ENCODE data around the gene DDHD1. TPM values are rescaled to one million over a fixed set of nuclear protein-coding genes. Genes with fewer than 3 reads are reported as not detected.

Gene DDHD1
- total and polyA plus RNA-seq, 2 experiments from 2014 or later = 10.5 to 15.8 TPM

DNA sequence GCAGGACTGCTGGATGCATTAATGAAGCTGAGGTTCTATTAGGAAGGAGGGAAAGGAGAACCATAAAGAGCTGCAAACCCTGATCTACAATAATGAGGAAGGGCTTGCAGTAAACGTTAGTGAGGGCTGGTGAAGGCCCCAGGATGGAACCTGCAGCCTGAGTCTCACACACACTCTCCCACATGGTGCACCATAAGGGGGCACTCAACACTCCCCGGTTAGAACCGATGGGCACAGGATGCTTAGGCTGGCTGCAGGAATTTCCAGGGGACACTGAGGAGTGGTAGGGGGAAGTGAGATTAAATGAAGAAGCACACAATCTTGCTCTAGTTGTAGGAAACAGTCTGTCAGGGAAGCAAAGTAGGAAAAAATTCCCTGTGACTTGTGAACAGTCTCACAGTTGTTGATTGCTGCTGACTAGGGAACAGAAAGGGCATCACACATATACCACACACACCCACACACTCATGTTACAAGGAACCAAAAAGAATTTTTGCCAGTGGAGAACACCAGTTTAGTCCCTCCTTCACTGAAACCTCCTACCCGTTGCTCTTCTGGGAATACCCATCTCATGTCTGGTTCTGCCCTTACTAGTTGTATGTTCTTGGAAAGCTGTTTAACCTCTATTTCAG, 146.1 kb downstream of the DDHD1 start:
- H3K4me3 ChIP-seq = no peak overlapping the region
- H3K79me2 ChIP-seq (ENCODE audit: insufficient read depth) = no peaks in the 10 kb centered on the region
- no peaks in the 10 kb centered on the region for H3K9me3 ChIP-seq (ENCODE audit: low read depth)
- no peak for TF ChIP-seq EZH2phosphoT487 (IDR thresholded peaks at IDR 0.05; ENCODE audit: insufficient read depth, low read depth)
- TF ChIP-seq EZH2 (IDR thresholded peaks at IDR 0.05; ENCODE audit: insufficient read depth, poor library complexity, severe bottlenecking) = no peak
- no peaks in the 10 kb centered on the region for H3K27me3 ChIP-seq (replicated peaks; ENCODE audit: insufficient read depth)
- no peak overlapping the region for H3K9ac ChIP-seq
- H3K36me3 ChIP-seq (ENCODE audit: low read depth) = no peaks in the 10 kb centered on the region
- peaks cover 17% of the 10 kb centered on the region for H3K4me1 ChIP-seq (ENCODE audit: insufficient read depth)
- H3K9me2 ChIP-seq (ENCODE audit: insufficient read depth) = no peaks in the 10 kb centered on the region
- in situ Hi-C loops (cut with MboI) = no loop called here
- no peak overlapping the region for H2AFZ ChIP-seq
- H3F3A ChIP-seq (ENCODE audit: insufficient read depth) = peaks cover 17% of the 10 kb centered on the region
- no peak overlapping the region for H3K27ac ChIP-seq
- WGBS, 2 experiments (ENCODE audit: low coverage in 1 of 2, low lambda C conversion rate in 2 of 2, missing lambda C conversion rate in 2 of 2) = 82 to 84% methylated on average over 4 of the region's 4 CpGs
- DNase-seq = no peak
- H4K20me1 ChIP-seq (ENCODE audit: insufficient read depth) = no peaks in the 10 kb centered on the region
- no peak overlapping the region for H3K4me2 ChIP-seq (ENCODE audit: unreplicated experiment)

- DNase-seq = peak; percentile 18
- Histone ChIP-seq H3K9ac (no peak overlapping the region), H3K4me3 (no peak overlapping the region), H4K20me1 (ENCODE audit: insufficient read depth) (no peaks in the 10 kb centered on the region), H3K4me1 (ENCODE audit: insufficient read depth) (no peaks in the 10 kb centered on the region), H3K27ac (no peak overlapping the region), H2AFZ (no peak overlapping the region), H3K36me3 (ENCODE audit: low read depth) (no peaks in the 10 kb centered on the region), H3K27me3 (replicated peaks; ENCODE audit: insufficient read depth) (no peaks in the 10 kb centered on the region), H3K79me2 (ENCODE audit: insufficient read depth) (no peaks in the 10 kb centered on the region), H3K9me2 (ENCODE audit: insufficient read depth) (no peaks in the 10 kb centered on the region), H3K9me3 (ENCODE audit: low read depth) (no peaks in the 10 kb centered on the region), H3F3A (ENCODE audit: insufficient read depth) (peaks cover under 1% of the 10 kb centered on the region), H3K4me2 (ENCODE audit: unreplicated experiment) (no peak overlapping the region)
- in situ Hi-C loops (cut with MboI) = no loop called here
- TF ChIP-seq EZH2 (IDR thresholded peaks at IDR 0.05; ENCODE audit: insufficient read depth, poor library complexity, severe bottlenecking) (no peak), EZH2phosphoT487 (IDR thresholded peaks at IDR 0.05; ENCODE audit: insufficient read depth, low read depth) (no peak)
- 96% methylated on average over 5 of the region's 5 CpGs for WGBS, 2 experiments (ENCODE audit: low coverage in 1 of 2, low lambda C conversion rate in 2 of 2, missing lambda C conversion rate in 2 of 2)
Measured at GRCh38 chr14:53004976-53005375, 148.1 kb downstream of the DDHD1 start.

DNA sequence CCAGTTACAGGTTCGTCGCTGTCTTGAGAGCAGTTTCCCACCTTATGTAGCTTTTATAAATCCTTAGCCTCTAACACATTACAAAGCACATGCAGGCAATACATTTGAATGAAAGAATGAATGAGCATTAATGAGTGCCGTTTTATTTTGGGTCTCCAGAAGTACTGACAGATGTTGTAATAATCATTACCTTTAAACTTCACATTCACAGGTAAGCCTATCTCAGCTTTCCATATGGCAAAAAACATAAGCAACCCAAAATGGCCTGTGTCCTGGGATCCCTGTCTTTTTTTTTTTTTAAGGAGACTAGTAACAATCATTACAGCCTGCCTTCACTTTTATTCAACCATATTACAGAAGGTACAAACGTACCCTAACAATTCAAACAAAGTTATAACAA, 149.3 kb downstream of the DDHD1 start:
- Histone ChIP-seq H3K36me3 (ENCODE audit: low read depth) (no peaks in the 10 kb centered on the region), H3K27me3 (replicated peaks; ENCODE audit: insufficient read depth) (no peaks in the 10 kb centered on the region), H3K9me2 (ENCODE audit: insufficient read depth) (no peaks in the 10 kb centered on the region), H3K4me1 (ENCODE audit: insufficient read depth) (peaks cover 4% of the 10 kb centered on the region; the same call in 1 of the 2 replicates), H3K79me2 (ENCODE audit: insufficient read depth) (no peaks in the 10 kb centered on the region), H3K9ac (no peak overlapping the region), H4K20me1 (ENCODE audit: insufficient read depth) (no peaks in the 10 kb centered on the region), H3K4me2 (ENCODE audit: unreplicated experiment) (no peak overlapping the region), H3K4me3 (no peak overlapping the region), H3F3A (ENCODE audit: insufficient read depth) (peaks cover 4% of the 10 kb centered on the region; the same call in 1 of the 2 replicates), H3K27ac (no peak overlapping the region), H2AFZ (no peak overlapping the region), H3K9me3 (ENCODE audit: low read depth) (no peaks in the 10 kb centered on the region)
- in situ Hi-C loops (cut with MboI) = no loop called here
- DNase-seq = no peak
- no peak for TF ChIP-seq EZH2 (IDR thresholded peaks at IDR 0.05; ENCODE audit: insufficient read depth, poor library complexity, severe bottlenecking)
- WGBS, 2 experiments (ENCODE audit: low coverage in 1 of 2, low lambda C conversion rate in 2 of 2, missing lambda C conversion rate in 2 of 2) = 82 to 84% methylated on average over 4 of the region's 4 CpGs

- H3K27ac ChIP-seq = no peak overlapping the region
- H3K9ac ChIP-seq = no peak overlapping the region
- no peak for TF ChIP-seq EZH2 (IDR thresholded peaks at IDR 0.05; ENCODE audit: insufficient read depth, poor library complexity, severe bottlenecking)
- TF ChIP-seq EZH2phosphoT487 (IDR thresholded peaks at IDR 0.05; ENCODE audit: insufficient read depth, low read depth) = no peak
- no peaks in the 10 kb centered on the region for H4K20me1 ChIP-seq (ENCODE audit: insufficient read depth)
- H3F3A ChIP-seq (ENCODE audit: insufficient read depth) = peaks cover 16% of the 10 kb centered on the region
- in situ Hi-C loops (cut with MboI) = no loop called here
- H3K27me3 ChIP-seq (replicated peaks; ENCODE audit: insufficient read depth) = no peaks in the 10 kb centered on the region
- DNase-seq = no peak
- H3K4me1 ChIP-seq (ENCODE audit: insufficient read depth) = peaks cover 13% of the 10 kb centered on the region
- H3K79me2 ChIP-seq (ENCODE audit: insufficient read depth) = no peaks in the 10 kb centered on the region
- no peak overlapping the region for H2AFZ ChIP-seq
- no peak overlapping the region for H3K4me3 ChIP-seq
- no peak overlapping the region for H3K4me2 ChIP-seq (ENCODE audit: unreplicated experiment)
- H3K9me2 ChIP-seq (ENCODE audit: insufficient read depth) = no peaks in the 10 kb centered on the region
- H3K9me3 ChIP-seq (ENCODE audit: low read depth) = no peaks in the 10 kb centered on the region
- WGBS, 2 experiments (ENCODE audit: low coverage in 1 of 2, low lambda C conversion rate in 2 of 2, missing lambda C conversion rate in 2 of 2) = 47 to 55% methylated on average over 5 of the region's 5 CpGs
- no peaks in the 10 kb centered on the region for H3K36me3 ChIP-seq (ENCODE audit: low read depth)
Measured at GRCh38 chr14:53002576-53002975, 150.5 kb downstream of the DDHD1 start.

All from GM23248 (cell line).